Trophoblast cell (in vitro differentiated cells and primary cell): Measurements from ENCODE around the gene CHURC1.

Source experiments
- DNase-seq, 2 donors: peaks; one replicate each; pipeline ENCODE4 v3.0.0-alpha.2; 2016
- H2AFZ ChIP-seq: 2 replicates; pipeline ENCODE4 v1.6.1; 2013; ENCODE audit warnings: low read length, moderate library complexity, mild to moderate bottlenecking; ENCODE audit not compliant: insufficient read depth, poor library complexity
- H2AK5ac ChIP-seq: 2 replicates; pipeline ENCODE4 v1.6.1; 2013; ENCODE audit warnings: mild to moderate bottlenecking, low read length
- H2BK120ac ChIP-seq: 2 replicates; pipeline ENCODE4 v1.6.1; 2013; ENCODE audit warnings: low read length, mild to moderate bottlenecking, moderate library complexity; ENCODE audit not compliant: insufficient read depth, poor library complexity
- H2BK12ac ChIP-seq: 2 replicates; pipeline ENCODE4 v1.6.1; 2013; ENCODE audit warnings: mild to moderate bottlenecking, low read length, moderate library complexity
- H2BK5ac ChIP-seq: 2 replicates; pipeline ENCODE4 v1.6.1; 2013; ENCODE audit warnings: low read length, low read depth, moderate library complexity, mild to moderate bottlenecking; ENCODE audit not compliant: poor library complexity
- H3K14ac ChIP-seq: 2 replicates; pipeline ENCODE4 v1.6.1; 2013; ENCODE audit warnings: mild to moderate bottlenecking, low read length
- H3K18ac ChIP-seq: 2 replicates; pipeline ENCODE4 v1.6.1; 2013; ENCODE audit warnings: mild to moderate bottlenecking, low read length
- H3K23ac ChIP-seq: 2 replicates; pipeline ENCODE4 v1.6.1; 2013; ENCODE audit warnings: low read length
- H3K27ac ChIP-seq: 2 replicates; pipeline ENCODE4 v1.5.1; 2013; ENCODE audit warnings: low read depth, mild to moderate bottlenecking, inconsistent platforms, low read length, moderate library complexity
- H3K27me3 ChIP-seq: 2 replicates; pipeline ENCODE4 v1.6.1; 2013; ENCODE audit warnings: inconsistent platforms, mild to moderate bottlenecking, low read length, moderate library complexity; ENCODE audit not compliant: insufficient read depth
- H3K36me3 ChIP-seq, 2 experiments: 1 replicate in 1 of 2; 2 replicates in 1 of 2; pipeline ENCODE4 v1.6.1; 2013; ENCODE audit warnings: low read length in 2 of 2, mild to moderate bottlenecking in 2 of 2, moderate library complexity in 1 of 2; ENCODE audit not compliant: insufficient read depth in 2 of 2, control insufficient read depth in 1 of 2
- H3K4ac ChIP-seq: 2 replicates; pipeline ENCODE4 v1.6.1; 2013; ENCODE audit warnings: low read depth, mild to moderate bottlenecking, low read length, moderate library complexity
- H3K4me1 ChIP-seq, 2 experiments: 1 replicate in 1 of 2; 2 replicates in 1 of 2; pipeline ENCODE4 v1.6.1; 2013; ENCODE audit warnings: low read length in 2 of 2, mild to moderate bottlenecking in 2 of 2, moderate library complexity in 1 of 2; ENCODE audit not compliant: insufficient read depth in 2 of 2, control insufficient read depth in 1 of 2
- H3K4me2 ChIP-seq: 2 replicates; pipeline ENCODE4 v1.6.1; 2013; ENCODE audit warnings: inconsistent platforms, mild to moderate bottlenecking, low read length, moderate library complexity
- H3K4me3 ChIP-seq: 2 replicates; pipeline ENCODE4 v1.5.1; 2013; ENCODE audit warnings: mild to moderate bottlenecking, low read depth, low read length, inconsistent platforms
- H3K79me1 ChIP-seq: one replicate; pipeline ENCODE4 v1.6.1; 2013; ENCODE audit warnings: low read length
- H3K79me2 ChIP-seq: 2 replicates; pipeline ENCODE4 v1.6.1; 2013; ENCODE audit warnings: low read length, mild to moderate bottlenecking; ENCODE audit not compliant: control insufficient read depth, insufficient read depth, poor library complexity
- H3K9ac ChIP-seq: 2 replicates; pipeline ENCODE4 v1.6.1; 2013; ENCODE audit warnings: mild to moderate bottlenecking, low read length
- H3K9me3 ChIP-seq: 2 replicates; pipeline ENCODE4 v1.6.1; 2013; ENCODE audit warnings: low read depth, mild to moderate bottlenecking, control low read depth, inconsistent platforms, low read length; ENCODE audit not compliant: insufficient read depth
- H4K12ac ChIP-seq: 2 replicates; pipeline ENCODE4 v1.6.1; 2013; ENCODE audit warnings: low read depth, mild to moderate bottlenecking, low read length, moderate library complexity
- H4K8ac ChIP-seq: 2 replicates; pipeline ENCODE4 v1.6.1; 2013; ENCODE audit warnings: low read depth, mild to moderate bottlenecking, low read length, moderate library complexity
- H4K91ac ChIP-seq: one replicate; pipeline ENCODE4 v1.6.1; 2013; ENCODE audit warnings: low read depth, mild to moderate bottlenecking, low read length, moderate library complexity
- WGBS: extraction: QIAGEN DNeasy Blood & Tissue Kit; methylation state at CpG from one replicate; pipeline ENCODE4 v1.1.7; 2013; ENCODE audit warnings: missing lambda C conversion rate; ENCODE audit not compliant: insufficient read length, insufficient coverage; ENCODE audit errors: extremely low coverage; 5-methylcytosine and 5-hydroxymethylcytosine counted together

Gene CHURC1

DNA sequence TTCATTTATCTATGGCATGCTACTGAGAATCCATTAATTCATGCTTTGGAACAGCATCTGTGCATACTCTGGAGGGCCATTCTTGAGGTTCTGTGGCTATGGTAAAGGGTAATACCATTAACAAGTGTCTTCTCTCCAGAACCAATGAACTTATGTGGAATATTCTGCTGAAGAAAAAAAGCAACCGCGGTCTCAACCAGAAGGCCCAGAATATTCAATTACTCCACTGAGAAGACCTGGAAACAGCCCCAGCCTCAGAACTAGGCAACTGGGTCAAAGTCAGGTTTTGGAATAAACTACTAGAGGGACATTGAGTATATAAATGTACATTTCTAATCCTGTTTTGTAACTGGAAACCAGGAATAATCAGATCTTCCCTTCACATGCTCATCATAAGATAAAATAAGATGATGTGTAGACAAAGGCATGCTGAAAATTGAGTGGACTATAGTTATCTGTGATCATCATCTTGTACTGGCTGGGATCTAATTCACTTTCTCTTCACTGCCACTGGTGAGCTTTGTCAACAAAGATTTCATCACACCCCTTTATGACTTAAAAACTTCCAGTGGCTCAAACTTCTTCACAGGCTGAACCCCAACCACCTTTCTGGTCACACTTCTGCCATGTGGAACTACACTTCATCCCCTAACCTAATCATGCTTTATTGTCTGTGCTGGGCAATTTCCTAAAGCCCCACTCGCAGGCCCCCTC lies 40.6 kb upstream of the CHURC1 start:
- no peaks in the 10 kb centered on the region for H3K36me3 ChIP-seq
- H3K4me2 ChIP-seq = no peak overlapping the region
- H3K18ac ChIP-seq = no peak overlapping the region
- no peaks in the 10 kb centered on the region for H3K79me2 ChIP-seq
- H3K27ac ChIP-seq = no peak overlapping the region
- DNase-seq = no peak
- H2BK12ac ChIP-seq = no peak overlapping the region
- H4K8ac ChIP-seq = no peak overlapping the region
- no CpG with 5 or more reads among the region's 3 CpGs for WGBS
- H2AFZ ChIP-seq = no peak overlapping the region
- no peak overlapping the region for H3K9ac ChIP-seq
- H3K9me3 ChIP-seq = no peaks in the 10 kb centered on the region
- H3K4ac ChIP-seq = no peak overlapping the region
- H2AK5ac ChIP-seq = no peak overlapping the region
- H3K79me1 ChIP-seq = no peaks in the 10 kb centered on the region
- H3K27me3 ChIP-seq = peaks cover 6% of the 10 kb centered on the region
- no peak overlapping the region for H4K12ac ChIP-seq
- H3K4me1 ChIP-seq = no peaks in the 10 kb centered on the region
- no peak overlapping the region for H2BK5ac ChIP-seq
- no peak overlapping the region for H4K91ac ChIP-seq
- no peak overlapping the region for H2BK120ac ChIP-seq
- no peak overlapping the region for H3K23ac ChIP-seq
- H3K14ac ChIP-seq = no peak overlapping the region
- no peak overlapping the region for H3K4me3 ChIP-seq

DNA sequence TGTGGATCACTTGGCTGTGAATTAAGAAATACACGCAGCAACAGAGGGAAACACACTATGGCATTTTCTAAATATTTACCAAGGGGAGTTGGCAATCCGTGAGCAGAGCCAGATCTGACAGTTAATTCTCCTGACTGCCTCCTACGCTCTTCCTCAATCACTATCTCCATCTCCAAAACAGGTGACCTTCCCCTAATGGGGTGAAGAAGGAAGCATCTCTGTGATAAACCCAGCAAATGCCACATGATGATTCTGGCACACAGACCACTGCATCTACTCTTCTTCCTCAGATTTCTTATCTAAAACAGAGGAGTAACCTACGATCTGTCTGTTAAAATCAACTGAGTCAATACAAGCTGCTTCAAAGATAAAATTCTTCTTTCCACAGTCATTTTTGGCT lies 38.9 kb upstream of the CHURC1 start:
- no peak overlapping the region for H4K91ac ChIP-seq
- no peak overlapping the region for H3K14ac ChIP-seq
- H3K4ac ChIP-seq = no peak overlapping the region
- peaks cover 7 to 10% of the 10 kb centered on the region in 2 experiments for H3K4me1 ChIP-seq
- H4K12ac ChIP-seq = no peak overlapping the region
- H2BK5ac ChIP-seq = no peak overlapping the region
- no peak overlapping the region for H3K4me3 ChIP-seq
- peaks cover 2% of the 10 kb centered on the region for H3K9me3 ChIP-seq
- H3K79me2 ChIP-seq = no peaks in the 10 kb centered on the region
- H2AFZ ChIP-seq = no peak overlapping the region
- H3K27ac ChIP-seq = no peak overlapping the region
- no peak overlapping the region for H2BK12ac ChIP-seq
- H3K27me3 ChIP-seq = peaks cover 17% of the 10 kb centered on the region
- H3K18ac ChIP-seq = no peak overlapping the region
- H3K9ac ChIP-seq = no peak overlapping the region
- H4K8ac ChIP-seq = no peak overlapping the region
- no peaks in the 10 kb centered on the region for H3K79me1 ChIP-seq
- no peak for DNase-seq
- no peak overlapping the region for H2AK5ac ChIP-seq
- H3K4me2 ChIP-seq = no peak overlapping the region
- no peak overlapping the region for H2BK120ac ChIP-seq
- H3K36me3 ChIP-seq = no peaks in the 10 kb centered on the region
- no CpG with 5 or more reads among the region's 4 CpGs for WGBS
- no peak overlapping the region for H3K23ac ChIP-seq

DNA sequence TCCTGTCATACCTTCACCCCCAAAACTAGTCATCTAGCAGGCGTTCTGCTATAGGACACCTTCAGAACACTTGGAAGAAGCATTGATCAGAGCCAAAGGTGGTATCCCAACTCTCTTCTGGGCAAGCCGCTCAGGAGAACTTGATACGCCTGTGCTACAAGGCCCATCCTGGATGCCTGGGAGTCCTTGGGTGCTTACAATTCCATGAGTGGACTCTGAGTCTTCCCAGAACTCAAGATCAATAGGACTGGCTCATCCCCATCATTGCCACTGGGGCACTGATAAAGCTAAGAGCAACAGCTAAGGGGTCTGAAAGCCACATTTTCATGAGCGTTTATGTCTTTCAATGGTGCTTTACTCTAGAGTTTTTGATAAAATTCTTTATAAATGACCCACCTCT lies 36.4 kb upstream of the CHURC1 start:
- Histone ChIP-seq H2AK5ac (no peak overlapping the region), H3K4me1 (peaks cover 7 to 15% of the 10 kb centered on the region in 2 experiments), H3K27ac (no peak overlapping the region), H2AFZ (no peak overlapping the region), H3K79me1 (no peaks in the 10 kb centered on the region), H4K12ac (no peak overlapping the region), H2BK12ac (no peak overlapping the region), H3K23ac (no peak overlapping the region), H2BK5ac (no peak overlapping the region), H3K4ac (no peak overlapping the region), H3K79me2 (no peaks in the 10 kb centered on the region), H3K4me3 (no peak overlapping the region), H3K4me2 (no peak overlapping the region), H3K18ac (no peak overlapping the region), H3K36me3 (no peaks in the 10 kb centered on the region), H3K14ac (no peak overlapping the region), H4K91ac (no peak overlapping the region), H2BK120ac (no peak overlapping the region), H4K8ac (no peak overlapping the region), H3K9me3 (peaks cover 2% of the 10 kb centered on the region), H3K9ac (no peak overlapping the region), H3K27me3 (peaks cover 23% of the 10 kb centered on the region)
- no CpG with 5 or more reads among the region's 4 CpGs for WGBS
- DNase-seq = no peak

DNA sequence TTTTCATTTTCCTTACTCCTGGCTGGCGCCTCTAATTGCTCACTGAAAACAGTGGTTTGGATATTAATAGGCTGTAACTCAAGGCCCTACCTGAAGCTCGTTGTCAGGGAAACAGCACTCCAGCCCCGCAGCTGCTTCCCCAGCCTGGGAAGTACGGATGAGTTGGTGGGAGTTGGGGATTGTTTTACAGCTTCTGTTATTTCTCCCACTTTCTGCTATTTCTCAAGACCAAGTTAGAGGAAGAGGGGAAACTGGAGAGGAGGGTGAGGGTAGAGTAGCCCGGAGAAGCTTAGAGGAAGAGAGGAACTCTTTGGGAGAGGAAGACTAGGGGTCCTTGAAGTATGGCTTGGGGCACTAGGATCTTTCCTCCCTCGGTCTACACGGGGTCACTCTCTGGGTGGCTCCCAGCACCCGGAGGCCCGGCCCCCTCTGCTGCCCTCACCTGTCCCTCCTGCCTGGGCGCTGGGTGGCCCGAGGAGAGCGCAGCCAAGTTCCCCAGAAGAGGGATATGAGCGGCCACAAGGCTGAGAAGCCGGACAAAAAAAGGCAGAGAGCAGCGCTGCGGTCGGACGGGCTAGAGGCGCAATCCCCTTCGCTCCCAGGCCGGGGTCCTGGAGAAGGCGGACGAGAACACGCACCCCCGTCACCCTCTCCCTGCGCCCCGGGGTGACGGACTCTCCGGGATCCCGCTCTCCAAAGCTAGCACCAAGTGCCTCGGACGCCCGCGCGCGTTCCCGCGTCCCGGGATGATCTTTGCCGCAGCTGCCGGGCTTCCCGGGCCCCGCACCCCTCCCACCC lies 35.2 kb upstream of the CHURC1 start:
- Histone ChIP-seq H2BK12ac (no peak overlapping the region), H2AFZ (no peak overlapping the region), H4K12ac (no peak overlapping the region), H4K8ac (no peak overlapping the region), H3K79me2 (no peaks in the 10 kb centered on the region), H2AK5ac (no peak overlapping the region), H3K14ac (no peak overlapping the region), H3K4ac (no peak overlapping the region), H4K91ac (no peak overlapping the region), H3K4me2 (peak overlapping the region; percentile 85), H3K9ac (no peak overlapping the region), H3K27me3 (peaks cover 23% of the 10 kb centered on the region), H3K18ac (no peak overlapping the region), H3K23ac (no peak overlapping the region), H3K4me1 (peaks cover 7 to 15% of the 10 kb centered on the region in 2 experiments), H3K9me3 (peaks cover 2% of the 10 kb centered on the region), H3K27ac (no peak overlapping the region), H2BK5ac (no peak overlapping the region), H3K36me3 (no peaks in the 10 kb centered on the region), H2BK120ac (no peak overlapping the region), H3K79me1 (no peaks in the 10 kb centered on the region), H3K4me3 (peak overlapping the region; percentile 61)
- DNase-seq = no peak
- WGBS = no CpG with 5 or more reads among the region's 43 CpGs
